HCT116 (cell line): ENCODE measurements around the gene PISD. TPM values are rescaled to one million over a fixed set of nuclear protein-coding genes. Genes with fewer than 3 reads are reported as not detected.

ENCODE experiments used
- ATAC-seq: fragments of 200-7000 bp; cut with Tn5 transposase; 2 replicates; pipeline ENCODE4 v1.9.1; 2020; ENCODE audit warnings: mild to moderate bottlenecking, moderate library complexity
- BruUV-seq: library from RNA; stranded (reverse); fragments of 400-500 nt; replicated peaks from 2 replicates; lab custom pipeline; 2021; lab: Mats Ljungman, UMichigan
- CTCF ChIA-PET: fragments of 300-600 bp; sonication (Branson Sonifier 250); formaldehyde crosslinking; loops from one replicate; lab custom pipeline; 2021; ENCODE audit warnings: antibody characterized with exemption; lab: Charles Lee
- POLR2A ChIA-PET: fragments of 300-600, 350-600 bp; sonication (Branson Sonifier 250); formaldehyde crosslinking; loops from one replicate; lab custom pipeline; 2021; ENCODE audit warnings: antibody characterized with exemption; lab: Charles Lee
- RAD21 ChIA-PET, 2 experiments: fragments of 300-600 bp; sonication (Branson Sonifier 250); formaldehyde crosslinking; loops; one replicate each; lab custom pipeline; 2023; ENCODE audit warnings: low total read pairs in 2 of 2; ENCODE audit not compliant: uncharacterized antibody in 2 of 2, unreplicated experiment in 2 of 2, low non-redundant PET in 1 of 2; lab: Charles Lee
- DNase-seq: peaks from one replicate; pipeline ENCODE4 v3.0.0-alpha.2; 2010; ENCODE audit warnings: low read depth, low spot score
- H2AFZ ChIP-seq: fragments of 200-600 bp; shearing (Covaris generic), sonication (generic); 2 replicates; pipeline ENCODE4 v1.6.1; 2017; ENCODE audit warnings: low read depth, mixed run types, mixed read lengths, antibody characterized with exemption, low read length; ENCODE audit not compliant: poor library complexity, severe bottlenecking
- H3K27ac ChIP-seq: 2 replicates; pipeline ENCODE4 v1.5.1; 2012; ENCODE audit warnings: low read depth, low read length
- H3K27me3 ChIP-seq: fragments of 200-600 bp; sonication (generic); 2 replicates; pipeline ENCODE4 v1.6.1; 2016; ENCODE audit warnings: mixed run types, low read length, mixed read lengths; ENCODE audit not compliant: insufficient read depth
- H3K36me3 ChIP-seq, 2 experiments: fragments of 200-500 bp in 1 of 2; fragments of 200-600 bp in 1 of 2; sonication (Bioruptor generic) in 1 of 2; sonication (generic) in 1 of 2; 2 replicates each; pipeline versions ENCODE4 v1.5.1 to v1.6.1; 2014 to 2016; ENCODE audit warnings: low read length in 2 of 2, inconsistent platforms in 1 of 2, mixed read lengths in 1 of 2, mixed run types in 1 of 2; ENCODE audit not compliant: insufficient read depth in 2 of 2, control insufficient read depth in 1 of 2
- H3K4me1 ChIP-seq, 2 experiments: fragments of 200-600 bp in 1 of 2; sonication (generic) in 1 of 2; 2 replicates each; pipeline versions ENCODE4 v1.5.1 to v1.6.1; 2012 to 2017; ENCODE audit warnings: low read length in 2 of 2, inconsistent platforms in 1 of 2, mild to moderate bottlenecking in 1 of 2, mixed read lengths in 1 of 2, mixed run types in 1 of 2, moderate library complexity in 1 of 2; ENCODE audit not compliant: insufficient read depth in 2 of 2, control insufficient read depth in 1 of 2
- H3K4me2 ChIP-seq: fragments of 200-600 bp; sonication (generic); 2 replicates; pipeline ENCODE4 v1.6.1; 2017; ENCODE audit warnings: mixed run types, low read length, mixed read lengths
- H3K4me3 ChIP-seq, 2 experiments: fragments of 200-600 bp in 1 of 2; sonication (generic) in 1 of 2; replicated peaks in 1 of 2; 2 replicates each; pipeline ENCODE4 v1.5.1; 2011 to 2016; ENCODE audit warnings: low read length in 2 of 2, control low read depth in 1 of 2, low read depth in 1 of 2, mild to moderate bottlenecking in 1 of 2, mixed read lengths in 1 of 2, mixed run types in 1 of 2
- H3K79me2 ChIP-seq: fragments of 200-600 bp; sonication (generic); 2 replicates; pipeline ENCODE4 v1.6.1; 2017; ENCODE audit warnings: mild to moderate bottlenecking, mixed run types, low read length, moderate library complexity, mixed read lengths; ENCODE audit not compliant: insufficient read depth
- H3K9ac ChIP-seq: fragments of 200-600 bp; sonication (generic); 2 replicates; pipeline ENCODE4 v1.6.1; 2016; ENCODE audit warnings: low read length, mixed read lengths
- H3K9me2 ChIP-seq: fragments of 200-600 bp; sonication (generic), shearing (Covaris generic); 2 replicates; pipeline ENCODE4 v1.6.1; 2017; ENCODE audit warnings: mixed run types, mild to moderate bottlenecking, moderate library complexity; ENCODE audit not compliant: insufficient read depth
- H3K9me3 ChIP-seq, 2 experiments: fragments of 200-500 bp in 1 of 2; fragments of 200-600 bp in 1 of 2; sonication (Bioruptor generic) in 1 of 2; sonication (generic) in 1 of 2; 2 replicates each; pipeline ENCODE4 v1.6.1; 2014 to 2017; ENCODE audit warnings: low read length in 2 of 2, mixed read lengths in 2 of 2, inconsistent platforms in 1 of 2, low read depth in 1 of 2, mild to moderate bottlenecking in 1 of 2, mixed run types in 1 of 2, moderate library complexity in 1 of 2; ENCODE audit not compliant: control insufficient read depth in 1 of 2, insufficient read depth in 1 of 2
- H4K20me1 ChIP-seq: fragments of 200-600 bp; sonication (generic), shearing (Covaris generic); 2 replicates; pipeline ENCODE4 v1.6.1; 2017; ENCODE audit warnings: mixed run types, mild to moderate bottlenecking, moderate library complexity; ENCODE audit not compliant: insufficient read depth
- CBX3 ChIP-seq: IDR thresholded peaks from 2 replicates; pipeline ENCODE4 v1.6.1; 2012; ENCODE audit warnings: low read depth
- CEBPB ChIP-seq: IDR thresholded peaks from 2 replicates; pipeline ENCODE4 v1.6.1; 2012; ENCODE audit warnings: low read depth
- CTCF ChIP-seq, 3 experiments: fragments of 200-600 bp in 1 of 3; sonication (generic) in 1 of 3; IDR thresholded peaks in 2 of 3; conservative IDR thresholded peaks in 1 of 3; 2 replicates each; pipeline ENCODE4 v1.5.1; 2012 to 2017; ENCODE audit warnings: low read depth in 2 of 3, low read length in 2 of 3, antibody characterized with exemption in 1 of 3, borderline replicate concordance in 1 of 3, control low read depth in 1 of 3, mild to moderate bottlenecking in 1 of 3, mixed read lengths in 1 of 3, mixed run types in 1 of 3, moderate library complexity in 1 of 3; ENCODE audit not compliant: insufficient read depth in 1 of 3
- EGR1 ChIP-seq: IDR thresholded peaks from 2 replicates; pipeline ENCODE4 v1.6.1; 2012; ENCODE audit warnings: low read depth
- ELF1 ChIP-seq: IDR thresholded peaks from 2 replicates; pipeline ENCODE4 v1.6.1; 2012; ENCODE audit warnings: low read depth, borderline replicate concordance
- EZH2 ChIP-seq: fragments of 200-600 bp; sonication (generic); IDR thresholded peaks from 2 replicates; pipeline ENCODE4 v1.6.1; 2017; ENCODE audit warnings: antibody characterized with exemption, mixed run types
- EZH2phosphoT487 ChIP-seq: fragments of 200-600 bp; IDR thresholded peaks from 2 replicates; pipeline ENCODE4 v1.6.1; 2018; ENCODE audit warnings: antibody characterized with exemption, borderline replicate concordance
- FOSL1 ChIP-seq: IDR thresholded peaks from 2 replicates; pipeline ENCODE4 v1.6.1; 2012; ENCODE audit warnings: low read depth
- JUND ChIP-seq: IDR thresholded peaks from 2 replicates; pipeline ENCODE4 v1.6.1; 2012
- MAX ChIP-seq: IDR thresholded peaks from 2 replicates; pipeline ENCODE4 v1.6.1; 2012
- POLR2A ChIP-seq: IDR thresholded peaks from 2 replicates; pipeline ENCODE4 v1.7.0; 2011; ENCODE audit warnings: borderline replicate concordance; ENCODE audit not compliant: insufficient read depth, insufficient read length; ENCODE audit errors: extremely low read depth
- POLR2AphosphoS5 ChIP-seq: IDR thresholded peaks from 2 replicates; pipeline ENCODE4 v1.6.1; 2011; ENCODE audit warnings: mild to moderate bottlenecking, low read depth, low read length, moderate library complexity
- RAD21 ChIP-seq: IDR thresholded peaks from 2 replicates; pipeline ENCODE4 v1.6.1; 2012; ENCODE audit warnings: low read depth, mild to moderate bottlenecking
- REST ChIP-seq: IDR thresholded peaks from 2 replicates; pipeline ENCODE4 v1.6.1; 2012; ENCODE audit warnings: low read depth
- SIN3A ChIP-seq: IDR thresholded peaks from 2 replicates; pipeline ENCODE4 v1.6.1; 2012; ENCODE audit warnings: low read depth
- SP1 ChIP-seq: IDR thresholded peaks from 2 replicates; pipeline ENCODE4 v1.6.1; 2012; ENCODE audit warnings: low read depth
- SRF ChIP-seq: IDR thresholded peaks from 2 replicates; pipeline ENCODE4 v1.6.1; 2012; ENCODE audit warnings: low read depth
- TCF7L2 ChIP-seq: IDR thresholded peaks from 2 replicates; pipeline ENCODE4 v1.7.0; 2011; ENCODE audit warnings: borderline replicate concordance, inconsistent platforms; ENCODE audit not compliant: insufficient read depth, insufficient read length; ENCODE audit errors: extremely low read depth
- YY1 ChIP-seq: IDR thresholded peaks from 2 replicates; pipeline ENCODE4 v1.6.1; 2011; ENCODE audit warnings: low read length, low read depth, moderate library complexity, mild to moderate bottlenecking; ENCODE audit not compliant: insufficient replicate concordance; ENCODE audit errors: extremely low read depth
- ZFX ChIP-seq: fragments of 450-650 bp; IDR thresholded peaks from 2 replicates; pipeline ENCODE4 v1.6.1; 2017
- ZNF274 ChIP-seq: fragments of 200-500 bp; sonication (Bioruptor generic); IDR thresholded peaks from 2 replicates; pipeline ENCODE4 v1.6.1; 2014; ENCODE audit warnings: mild to moderate bottlenecking, low read depth, low read length, inconsistent platforms
- intact Hi-C: fragments of 100-400 bp; cut with micrococcal nuclease; formaldehyde crosslinking; loops from 2 replicates; pipeline ENCODE4 v1.10.0; 2022
- total RNA-seq: library from RNA; stranded (reverse); gene quantifications from one replicate; pipeline ENCODE4 v1.2.1, GENCODE V29; 2021; ENCODE audit not compliant: unreplicated experiment
- TF ChIP-seq, protein P1 (sequence below): IDR thresholded peaks from 2 replicates; pipeline ENCODE4 v1.6.1; 2011; ENCODE audit warnings: mild to moderate bottlenecking, low read length, moderate library complexity; ENCODE audit not compliant: insufficient replicate concordance; ENCODE audit errors: extremely low read depth

PISD gene
- total RNA-seq, 1 experiment from 2014 or later, result 47.1 TPM

DNA sequence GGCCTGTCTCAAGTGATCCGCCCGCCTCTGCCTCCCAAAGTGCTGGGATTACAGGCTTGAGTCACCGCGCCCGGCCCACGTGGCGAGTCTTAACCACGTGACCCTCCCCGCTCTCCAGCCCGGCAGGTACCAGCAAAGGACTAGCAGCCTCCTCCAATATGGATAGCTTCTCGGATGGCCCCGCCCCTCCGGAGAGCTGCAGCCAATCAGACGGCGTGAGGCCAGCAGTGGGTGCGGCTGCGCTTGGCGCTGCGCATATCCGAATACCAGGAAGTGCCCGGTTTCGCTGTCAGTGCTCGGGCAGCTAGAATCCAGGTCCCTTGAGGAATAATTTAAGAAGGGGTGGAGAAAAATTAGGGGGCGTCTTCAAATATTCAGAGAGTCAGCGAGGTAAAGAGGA lies 14.7 kb upstream of the PISD start:
- Histone ChIP-seq H4K20me1 (no peaks in the 10 kb centered on the region), H3K27ac (peak overlapping the region; percentile 49), H3K9me2 (no peaks in the 10 kb centered on the region), H3K36me3 (no peaks in the 10 kb centered on the region), H3K79me2 (no peaks in the 10 kb centered on the region), H2AFZ (no peak overlapping the region), H3K9me3 (no peaks in the 10 kb centered on the region; a peak in 1 of 4 replicates), H3K4me3 (peak overlapping the region; percentile 23 to 51), H3K27me3 (no peaks in the 10 kb centered on the region), H3K4me1 (peaks cover 12 to 25% of the 10 kb centered on the region in 2 experiments), H3K9ac (peak overlapping the region; percentile 54), H3K4me2 (peak overlapping the region; percentile 71)
- ATAC-seq, result peak; percentile 100
- ChIA-PET POLR2A (interaction anchor here (0.6 to 3.1 kb wide), 6 partner anchors 8 to 77 kb away, joined by 3 to 16 read pairs (median 4); partner anchors contain the start of genes DEPDC5 and PISD), RAD21 (interaction anchor here (0.6 to 1.3 kb wide), 4 partner anchors 11 to 316 kb away, joined by 3 to 5 read pairs (median 5); no protein-coding TSS in a partner anchor), CTCF (interaction anchor here (0.7 to 2.8 kb wide), 4 partner anchors 11 to 301 kb away, joined by 3 to 16 read pairs (median 10); partner anchors contain the start of gene PISD)
- BruUV-seq, result no TSS peak
- intact Hi-C loops, result no loop called here
- DNase-seq, result peak; percentile 92
- TF ChIP-seq POLR2AphosphoS5 (peak; percentile 58), ZFX (no peak), CBX3 (no peak), FOSL1 (no peak), JUND (no peak), CEBPB (no peak), EZH2 (no peak), MAX (peak; percentile 96), SIN3A (no peak), EZH2phosphoT487 (no peak), REST (no peak), ZNF274 (no peak), EGR1 (no peak), POLR2A (no peak), CTCF (IDR thresholded peaks at IDR 0.05 in 2 of 3, conservative IDR thresholded peaks at IDR 0.05 in 1 of 3; ENCODE audit: borderline replicate concordance in 1 of 3, insufficient read depth in 1 of 3, low read depth in 2 of 3, low read length in 2 of 3) (no peak), TCF7L2 (no peak), ELF1 (peak; percentile 82), SRF (no peak), YY1 (no peak), SP1 (peak; percentile 31; the same call in 1 of the 2 replicates), RAD21 (no peak)
- TF ChIP-seq, protein P1, sequence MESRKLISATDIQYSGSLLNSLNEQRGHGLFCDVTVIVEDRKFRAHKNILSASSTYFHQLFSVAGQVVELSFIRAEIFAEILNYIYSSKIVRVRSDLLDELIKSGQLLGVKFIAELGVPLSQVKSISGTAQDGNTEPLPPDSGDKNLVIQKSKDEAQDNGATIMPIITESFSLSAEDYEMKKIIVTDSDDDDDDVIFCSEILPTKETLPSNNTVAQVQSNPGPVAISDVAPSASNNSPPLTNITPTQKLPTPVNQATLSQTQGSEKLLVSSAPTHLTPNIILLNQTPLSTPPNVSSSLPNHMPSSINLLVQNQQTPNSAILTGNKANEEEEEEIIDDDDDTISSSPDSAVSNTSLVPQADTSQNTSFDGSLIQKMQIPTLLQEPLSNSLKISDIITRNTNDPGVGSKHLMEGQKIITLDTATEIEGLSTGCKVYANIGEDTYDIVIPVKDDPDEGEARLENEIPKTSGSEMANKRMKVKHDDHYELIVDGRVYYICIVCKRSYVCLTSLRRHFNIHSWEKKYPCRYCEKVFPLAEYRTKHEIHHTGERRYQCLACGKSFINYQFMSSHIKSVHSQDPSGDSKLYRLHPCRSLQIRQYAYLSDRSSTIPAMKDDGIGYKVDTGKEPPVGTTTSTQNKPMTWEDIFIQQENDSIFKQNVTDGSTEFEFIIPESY, result no peak
